Hippocampal formation (tissue), 2 donors: ENCODE measurements around the gene TMPRSS6.
A peak's percentile ranks its signal among the peaks of the same experiment; 100 is the strongest.
"Not testable (repeated sequence)": the region's sequence is repeated elsewhere in the genome, so short reads cannot be mapped to it uniquely, and the experiment has no call there.

ENCODE experiments used
- DNase-seq, 2 donors: peaks; one replicate each; lab custom pipeline; 2025; lab: John Stamatoyannopoulos, UW

Gene TMPRSS6

GRCh38 chr22:37088750-37089408 is 20.6 kb downstream of the TMPRSS6 start:
- DNase-seq: no peak

- no peak for DNase-seq
Measured at GRCh38 chr22:37088108-37088605, 21.4 kb downstream of the TMPRSS6 start.

- DNase-seq: no peak
Measured at GRCh38 chr22:37086184-37086583, 23.3 kb downstream of the TMPRSS6 start.

GRCh38 chr22:37084385-37084784 is 25.1 kb downstream of the TMPRSS6 start:
- DNase-seq: no peak

- DNase-seq: no peak
Measured at GRCh38 chr22:37083914-37084313, 25.6 kb downstream of the TMPRSS6 start.

- no peak for DNase-seq
Measured at GRCh38 chr22:37082251-37082873, 27.2 kb downstream of the TMPRSS6 start.

GRCh38 chr22:37080838-37081237 is 28.7 kb downstream of the TMPRSS6 start:
- DNase-seq: no peak

- DNase-seq: no peak
Measured at GRCh38 chr22:37080438-37080837, 29.1 kb downstream of the TMPRSS6 start.

- no peak for DNase-seq
Measured at GRCh38 chr22:37079668-37080171, 29.8 kb downstream of the TMPRSS6 start.

- no peak for DNase-seq
Measured at GRCh38 chr22:37079158-37079557, 30.4 kb downstream of the TMPRSS6 start.

- DNase-seq: peak in 1 of 2 donors; percentile 27
Measured at GRCh38 chr22:37077802-37078448, 31.6 kb downstream of the TMPRSS6 start.

GRCh38 chr22:37075822-37076433 is 33.6 kb downstream of the TMPRSS6 start:
- DNase-seq: no peak

- DNase-seq: no peak
Measured at GRCh38 chr22:37075046-37075445, 34.5 kb downstream of the TMPRSS6 start.

GRCh38 chr22:37074537-37074936 is 35.0 kb downstream of the TMPRSS6 start:
- no peak for DNase-seq

- DNase-seq: no peak
Measured at GRCh38 chr22:37072673-37073072, 36.8 kb downstream of the TMPRSS6 start.

GRCh38 chr22:37071850-37072592 is 37.5 kb downstream of the TMPRSS6 start:
- DNase-seq: not testable (repeated sequence)

GRCh38 chr22:37070744-37071143 is 38.8 kb downstream of the TMPRSS6 start:
- no peak for DNase-seq

GRCh38 chr22:37070334-37070733 is 39.2 kb downstream of the TMPRSS6 start:
- no peak for DNase-seq

GRCh38 chr22:37069719-37070118 is 39.8 kb downstream of the TMPRSS6 start:
- DNase-seq: no peak

GRCh38 chr22:37069319-37069718 is 40.2 kb downstream of the TMPRSS6 start:
- DNase-seq: no peak

- DNase-seq: no peak
Measured at GRCh38 chr22:37068859-37069258, 40.7 kb downstream of the TMPRSS6 start.

- no peak for DNase-seq
Measured at GRCh38 chr22:37067428-37067827, 42.1 kb downstream of the TMPRSS6 start.
